HG03064 (cell line): ENCODE measurements around the gene MAP3K5.
"Not testable (repeated sequence)": the region's sequence is repeated elsewhere in the genome, so short reads cannot be mapped to it uniquely, and the experiment has no call there.

Experiments used
- ATAC-seq: cut with Tn5 transposase; IDR thresholded peaks from one replicate; pipeline ENCODE4 v1.9.1; 2021; ENCODE audit warnings: low read depth; ENCODE audit not compliant: unreplicated experiment

Gene MAP3K5

DNA sequence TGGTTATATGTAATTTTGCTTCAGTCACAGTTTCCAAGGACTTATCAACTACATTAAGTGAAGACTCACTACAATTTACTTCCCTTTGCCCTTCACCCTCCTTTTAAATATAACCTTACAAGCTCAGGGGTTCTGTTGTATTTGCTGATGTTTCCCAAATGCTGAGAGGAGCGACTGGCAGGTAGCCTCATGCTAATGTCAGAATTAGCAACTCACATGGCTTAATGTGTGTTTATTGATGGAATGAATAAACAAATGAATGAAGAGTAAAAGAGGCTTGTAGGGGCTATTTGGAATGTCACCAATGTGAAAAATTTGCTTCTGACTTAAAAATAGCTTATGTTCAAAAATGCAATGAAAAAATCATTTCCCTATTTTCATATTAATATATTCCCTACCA lies 200.7 kb downstream of the MAP3K5 start:
- ATAC-seq: no peak

DNA sequence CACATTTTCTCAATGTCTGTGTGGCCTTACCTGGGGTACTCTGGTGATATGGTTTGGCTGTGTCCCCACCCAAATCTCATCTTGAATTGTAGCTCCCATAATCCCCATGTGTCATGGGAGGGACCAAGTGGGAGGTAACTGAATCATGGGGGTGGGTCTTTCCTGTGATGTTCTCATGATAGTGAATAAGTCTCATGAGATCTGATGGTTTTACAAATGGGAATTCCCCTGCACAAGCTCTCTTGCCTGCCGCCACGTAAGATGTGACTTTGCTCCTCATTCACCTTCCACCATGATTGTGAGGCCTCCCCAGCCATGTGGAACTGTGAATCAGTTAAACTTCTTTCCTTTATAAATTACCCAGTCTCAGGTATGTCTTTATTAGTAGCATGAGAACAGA lies 201.4 kb downstream of the MAP3K5 start:
- not testable (repeated sequence) for ATAC-seq

GRCh38 chr6:136587527-136587926 lies 204.8 kb downstream of the MAP3K5 start:
- ATAC-seq: no peak

- ATAC-seq: no peak
Observed at GRCh38 chr6:136586295-136586694, 206.0 kb downstream of the MAP3K5 start.

GRCh38 chr6:136585523-136585922 lies 206.8 kb downstream of the MAP3K5 start:
- not testable (repeated sequence) for ATAC-seq

GRCh38 chr6:136584290-136584689 lies 208.0 kb downstream of the MAP3K5 start:
- ATAC-seq: not testable (repeated sequence)

DNA sequence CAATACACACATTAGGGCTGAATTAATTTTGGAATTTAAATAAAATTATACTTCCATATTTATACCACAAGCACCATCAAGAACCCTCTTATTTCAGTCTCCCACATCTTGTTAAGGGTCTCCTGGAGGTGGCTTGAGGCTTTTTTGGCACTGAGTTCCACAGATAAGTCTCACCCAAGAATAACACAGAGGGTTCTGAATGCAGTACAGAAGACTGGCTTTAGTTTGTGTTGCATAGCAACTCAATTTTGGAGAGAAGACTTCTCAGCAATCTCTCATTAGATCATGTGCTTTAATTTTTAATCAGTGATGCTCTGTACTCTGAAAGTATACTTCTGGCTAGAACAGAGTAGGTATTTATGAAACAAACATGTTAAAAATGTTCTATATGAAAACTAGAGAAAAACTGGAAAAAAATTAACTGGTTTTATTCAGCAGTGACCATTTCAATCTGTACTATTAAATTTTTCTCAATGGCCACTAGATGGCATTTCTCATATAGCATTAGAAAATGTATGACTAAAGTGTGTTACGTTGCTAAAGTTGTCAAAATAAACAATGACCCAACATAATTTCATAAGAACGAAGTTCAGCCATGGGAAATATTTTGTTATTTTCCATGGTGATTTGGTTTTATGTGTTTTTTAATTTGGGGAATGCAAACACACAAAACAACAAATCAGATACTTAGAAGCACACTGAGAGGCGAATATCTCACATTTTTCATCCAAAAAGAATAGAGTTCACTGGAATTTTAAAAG lies 209.4 kb downstream of the MAP3K5 start:
- no peak for ATAC-seq

- ATAC-seq: no peak
Observed at GRCh38 chr6:136579800-136580199, 212.5 kb downstream of the MAP3K5 start.

DNA sequence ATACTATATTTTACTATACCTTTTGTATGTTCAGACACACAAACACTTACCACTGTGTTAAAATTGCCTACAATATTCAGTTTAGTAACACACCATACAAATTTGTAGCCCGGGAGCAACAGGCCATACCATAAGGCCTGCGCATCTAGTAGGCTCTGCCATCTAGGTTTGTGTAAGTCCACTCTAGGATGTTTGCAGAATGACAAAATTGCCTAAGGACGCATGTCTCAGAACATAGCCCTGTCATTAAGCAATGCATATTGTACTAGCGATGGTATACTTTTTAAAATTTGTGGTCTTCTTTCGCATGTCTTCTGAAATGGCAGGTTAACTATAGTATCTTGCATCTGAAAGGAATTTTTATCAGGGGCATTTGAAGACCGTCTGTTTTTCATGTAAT lies 215.5 kb downstream of the MAP3K5 start:
- no peak for ATAC-seq

DNA sequence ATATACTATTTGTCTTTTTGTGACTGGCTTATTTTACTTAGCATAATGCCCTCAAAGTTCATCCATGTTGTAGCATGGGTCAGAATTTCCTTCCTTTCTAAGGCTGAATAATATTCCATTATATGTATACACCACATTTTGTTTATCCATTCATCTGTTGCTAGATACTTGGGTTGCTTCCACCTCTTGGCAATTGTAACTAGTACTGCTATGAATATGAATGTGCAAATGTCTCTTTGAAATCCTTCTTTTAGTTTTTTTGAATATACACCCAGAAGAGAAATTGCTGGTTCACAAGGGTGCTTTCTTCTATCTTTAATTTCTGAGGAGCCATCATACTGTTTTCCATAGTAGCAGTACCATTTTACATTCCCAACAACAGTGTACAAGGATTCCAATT lies 220.8 kb downstream of the MAP3K5 start:
- no peak for ATAC-seq

- no peak for ATAC-seq
Observed at GRCh38 chr6:136571065-136571464, 221.2 kb downstream of the MAP3K5 start.

DNA sequence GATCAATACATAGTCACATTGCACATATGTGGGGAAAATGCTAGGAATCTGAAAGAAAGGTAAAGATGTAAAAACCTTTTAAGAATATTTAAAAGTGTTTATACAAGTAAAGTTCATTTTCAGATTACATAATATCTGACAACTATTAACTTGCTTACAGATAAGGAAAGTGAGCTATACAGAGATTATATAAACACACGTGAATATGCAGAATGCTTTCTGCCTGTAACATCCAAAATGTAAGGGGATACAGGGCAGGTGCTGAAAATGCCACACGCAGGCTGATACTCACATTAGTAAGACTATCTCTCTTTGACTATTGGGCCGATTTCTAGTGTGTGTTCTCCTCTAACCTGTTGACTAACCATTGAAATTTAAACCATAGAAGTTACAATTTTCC lies 224.1 kb downstream of the MAP3K5 start:
- no peak for ATAC-seq

DNA sequence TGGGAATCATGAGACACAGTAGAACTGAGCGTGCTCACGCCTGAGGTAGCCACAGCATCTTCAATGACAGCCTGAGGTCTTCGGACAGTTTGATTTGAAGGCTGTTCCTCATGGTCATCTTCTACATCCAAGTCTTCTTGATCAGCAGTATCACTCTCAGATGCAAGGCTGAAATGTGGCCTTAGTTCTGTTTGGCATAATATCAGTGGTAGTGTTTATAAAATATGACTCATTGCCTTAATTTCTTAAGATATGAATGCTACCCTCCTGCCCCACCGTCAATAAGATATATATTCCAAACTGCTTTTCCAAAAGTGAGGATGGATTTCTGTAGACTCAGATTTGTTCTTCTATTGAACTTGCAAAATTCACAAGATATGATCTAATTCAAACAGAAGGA lies 224.6 kb downstream of the MAP3K5 start:
- ATAC-seq: no peak

DNA sequence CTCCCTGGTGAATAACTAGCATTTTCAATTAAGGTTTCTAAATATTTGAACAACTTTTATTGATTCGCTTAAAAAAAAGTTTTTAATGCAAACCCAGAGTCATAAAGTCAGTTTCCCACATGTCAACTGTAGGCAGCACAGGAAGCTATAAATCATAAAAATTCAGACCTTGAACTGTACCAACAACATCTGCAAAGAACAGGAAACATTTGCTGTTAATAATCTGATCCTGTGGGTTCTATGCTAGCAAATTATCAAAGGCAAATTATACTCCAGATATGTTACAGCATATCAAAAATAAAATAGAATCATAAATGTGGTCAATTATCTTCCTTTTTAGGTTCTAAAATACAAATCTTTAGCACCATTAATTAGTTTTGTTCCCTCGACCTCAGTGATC lies 225.4 kb downstream of the MAP3K5 start:
- ATAC-seq: no peak

- ATAC-seq: no peak
Observed at GRCh38 chr6:136566007-136566487, 226.2 kb downstream of the MAP3K5 start.

- ATAC-seq: no peak
Observed at GRCh38 chr6:136564180-136564579, 228.1 kb downstream of the MAP3K5 start.

GRCh38 chr6:136563386-136564152 lies 228.7 kb downstream of the MAP3K5 start:
- no peak for ATAC-seq

DNA sequence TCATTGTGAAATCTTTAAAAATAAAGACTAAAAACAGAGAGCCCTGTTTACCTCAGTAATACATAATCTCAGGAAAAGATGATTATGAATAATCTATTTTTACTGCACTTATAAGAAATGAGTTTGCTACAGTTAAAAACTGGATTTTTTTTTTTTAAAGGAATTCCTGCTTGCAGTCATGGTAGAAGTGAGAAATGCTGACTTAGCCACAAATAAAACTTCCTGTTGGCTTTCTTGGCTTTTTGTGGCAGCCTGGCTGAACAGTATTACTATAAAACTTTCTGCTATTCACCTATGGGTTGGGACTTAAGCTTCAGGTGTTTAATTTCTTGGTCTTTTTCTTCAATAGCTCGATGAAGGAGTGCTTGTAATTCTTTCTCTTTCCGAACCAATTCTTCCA lies 230.1 kb downstream of the MAP3K5 start:
- no peak for ATAC-seq

DNA sequence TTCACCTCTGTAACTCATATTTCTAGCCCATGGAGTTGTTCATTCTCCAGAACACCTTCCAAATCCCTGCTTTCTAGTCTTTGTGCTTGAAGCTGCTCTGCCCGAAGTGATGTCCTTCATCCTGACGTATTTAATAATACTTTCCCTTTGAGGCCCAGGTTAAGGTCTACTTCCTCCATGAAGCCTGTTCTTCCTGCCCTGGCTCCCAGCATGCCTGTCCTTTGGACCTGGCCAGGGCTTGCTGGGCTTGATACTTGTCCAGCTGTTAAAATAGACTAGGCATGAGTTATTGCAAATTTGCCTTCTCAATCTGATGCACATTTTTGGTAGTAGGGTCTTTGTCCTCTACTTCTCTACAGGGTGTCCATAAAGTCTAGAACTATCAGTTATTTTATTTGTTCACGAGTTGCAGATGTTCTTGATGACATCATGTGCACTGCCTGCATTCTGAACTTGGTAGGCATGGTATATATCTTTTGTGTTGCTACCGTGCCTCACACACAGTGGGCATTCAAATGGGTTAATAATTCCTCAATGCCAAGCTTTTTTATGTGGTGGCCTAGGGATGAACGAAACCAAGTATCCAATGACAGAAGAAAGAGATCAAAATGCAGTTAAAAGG lies 239.0 kb downstream of the MAP3K5 start:
- ATAC-seq: no peak

DNA sequence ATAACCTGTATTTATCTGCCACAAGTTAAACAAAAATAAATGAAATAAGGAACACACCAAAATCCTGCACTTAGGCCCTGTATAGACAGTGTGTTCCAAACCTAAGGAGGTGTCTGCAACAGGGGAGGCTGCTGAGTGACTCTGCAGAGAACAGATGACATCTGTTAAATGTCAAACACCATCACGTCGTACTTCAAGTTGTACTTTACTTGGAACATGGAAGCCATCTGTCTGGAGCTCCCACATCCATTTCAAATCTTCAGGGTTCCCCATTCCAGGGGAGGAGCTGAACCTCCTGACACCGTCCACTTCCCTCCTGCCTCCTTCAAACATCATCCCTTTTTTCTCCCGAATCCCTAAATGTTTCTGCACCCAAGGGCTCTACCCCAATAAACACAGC lies 240.2 kb downstream of the MAP3K5 start:
- ATAC-seq: no peak

GRCh38 chr6:136551103-136551502 lies 241.2 kb downstream of the MAP3K5 start:
- no peak for ATAC-seq
